ENCODE measurements around the gene TMEM109. TPM values are rescaled to one million over a fixed set of nuclear protein-coding genes. Genes with fewer than 3 reads are reported as not detected.

TMEM109 gene
- total RNA-seq, 4 donors from 2014 or later = 35.2 to 47.2 (median 45.1) TPM

Other genes with a start within 250 kb of the TMEM109 start
- gene MS4A8, start 214.5 kb upstream of the TMEM109 start, total RNA-seq = 100 to 1,000 TPM in 1 of 4 donors, 10 to 100 TPM in 3; 22.9 to 141 (median 52.1) TPM
- gene MS4A18, start 189.4 kb upstream of the TMEM109 start, total RNA-seq = not detected
- gene MS4A15, start 157.3 kb upstream of the TMEM109 start, total RNA-seq = not detected
- 1 to 10 TPM in 2 of 4 donors, not detected in 2; 1.3 to 2.2 TPM for gene MS4A10, start 128.8 kb upstream of the TMEM109 start, total RNA-seq
- gene CCDC86, start 72.0 kb upstream of the TMEM109 start, total RNA-seq = 1 to 10 TPM; 1.9 to 9.1 (median 5.5) TPM
- gene PTGDR2, start 58.2 kb upstream of the TMEM109 start, total RNA-seq = 10 to 100 TPM in 1 of 4 donors, 1 to 10 TPM in 2, not detected in 1; 3.5 to 36.6 (median 4.5) TPM
- gene ZP1, start 46.6 kb upstream of the TMEM109 start, total RNA-seq = not detected
- 10 to 100 TPM; 15.5 to 70.3 (median 42.8) TPM for gene PRPF19, start 7.6 kb upstream of the TMEM109 start, total RNA-seq
- 1 to 10 TPM; 1.8 to 7.0 (median 3.5) TPM for gene TMEM132A, start 10.3 kb downstream of the TMEM109 start, total RNA-seq
- 10 to 100 TPM in 3 of 4 donors, 1 to 10 TPM in 1; 8.1 to 18.9 (median 12.6) TPM for gene SLC15A3, start 38.0 kb downstream of the TMEM109 start, total RNA-seq
- 1 to 10 TPM in 3 of 4 donors, not detected in 1; 1.9 to 4.3 (median 3.0) TPM for gene CD6, start 57.5 kb downstream of the TMEM109 start, total RNA-seq
- gene CD5, start 188.3 kb downstream of the TMEM109 start, total RNA-seq = 1 to 10 TPM in 3 of 4 donors, not detected in 1; 1.6 to 7.5 (median 3.7) TPM
- 10 to 100 TPM in 3 of 4 donors, 1 to 10 TPM in 1; 8.6 to 23.3 (median 20.5) TPM for gene VPS37C, start 247.3 kb downstream of the TMEM109 start, total RNA-seq